ENCODE measurements around the gene DUS2. TPM values are rescaled to one million over a fixed set of nuclear protein-coding genes. Genes with fewer than 3 reads are reported as not detected.

The DUS2 gene
- total RNA-seq, 4 donors from 2014 or later, result 9.2 to 13.1 (median 11.2) TPM

- Histone ChIP-seq H3K27me3 (no peaks in the 10 kb centered on the region), H3K36me3 (peaks cover 0 to 4% (median 0%) of the 10 kb centered on the region in 4 donors), H3K4me1 (peaks cover 25 to 46% (median 30%) of the 10 kb centered on the region in 4 donors), H3K27ac (no peak overlapping the region), H3K4me3 (no peak overlapping the region), H3K9me3 (no peaks in the 10 kb centered on the region)
- TF ChIP-seq POLR2A (IDR thresholded peaks at IDR 0.05), result no peak
- TF ChIP-seq, protein P1, sequence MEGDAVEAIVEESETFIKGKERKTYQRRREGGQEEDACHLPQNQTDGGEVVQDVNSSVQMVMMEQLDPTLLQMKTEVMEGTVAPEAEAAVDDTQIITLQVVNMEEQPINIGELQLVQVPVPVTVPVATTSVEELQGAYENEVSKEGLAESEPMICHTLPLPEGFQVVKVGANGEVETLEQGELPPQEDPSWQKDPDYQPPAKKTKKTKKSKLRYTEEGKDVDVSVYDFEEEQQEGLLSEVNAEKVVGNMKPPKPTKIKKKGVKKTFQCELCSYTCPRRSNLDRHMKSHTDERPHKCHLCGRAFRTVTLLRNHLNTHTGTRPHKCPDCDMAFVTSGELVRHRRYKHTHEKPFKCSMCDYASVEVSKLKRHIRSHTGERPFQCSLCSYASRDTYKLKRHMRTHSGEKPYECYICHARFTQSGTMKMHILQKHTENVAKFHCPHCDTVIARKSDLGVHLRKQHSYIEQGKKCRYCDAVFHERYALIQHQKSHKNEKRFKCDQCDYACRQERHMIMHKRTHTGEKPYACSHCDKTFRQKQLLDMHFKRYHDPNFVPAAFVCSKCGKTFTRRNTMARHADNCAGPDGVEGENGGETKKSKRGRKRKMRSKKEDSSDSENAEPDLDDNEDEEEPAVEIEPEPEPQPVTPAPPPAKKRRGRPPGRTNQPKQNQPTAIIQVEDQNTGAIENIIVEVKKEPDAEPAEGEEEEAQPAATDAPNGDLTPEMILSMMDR (IDR thresholded peaks at IDR 0.05), result no peak
- TF ChIP-seq POLR2AphosphoS5 (IDR thresholded peaks at IDR 0.05), result no peak
- no peak for TF ChIP-seq EP300 (IDR thresholded peaks at IDR 0.05; ENCODE audit: low read depth)
- no peak for DNase-seq
- intact Hi-C loops (cut with DNase I; ENCODE audit: low total_unique reads), result no loop called here
- in situ Hi-C loops (cut with MboI; ENCODE audit: low pct_ligation_motif_present in 1 of 4, low pct_unique_long_range_greater_than_20kb in 1 of 4, low sequenced_read_pairs in 3 of 4), result loop anchor here in 2 of 4 donors (10.0 to 25.0 kb wide), 2 partner anchors 148 to 161 kb away; partner anchors contain the start of genes ESRP2 (in 1 of the 2) and PLA2G15 (in 1 of the 2)
- WGBS, 2 donors (ENCODE audit: low coverage in 1 of 2), result 97 to 100% methylated on average over 1 to 3 of the region's 3 CpGs
Measured at GRCh38 chr16:68076560-68076959, 53.5 kb downstream of the DUS2 start.

DNA sequence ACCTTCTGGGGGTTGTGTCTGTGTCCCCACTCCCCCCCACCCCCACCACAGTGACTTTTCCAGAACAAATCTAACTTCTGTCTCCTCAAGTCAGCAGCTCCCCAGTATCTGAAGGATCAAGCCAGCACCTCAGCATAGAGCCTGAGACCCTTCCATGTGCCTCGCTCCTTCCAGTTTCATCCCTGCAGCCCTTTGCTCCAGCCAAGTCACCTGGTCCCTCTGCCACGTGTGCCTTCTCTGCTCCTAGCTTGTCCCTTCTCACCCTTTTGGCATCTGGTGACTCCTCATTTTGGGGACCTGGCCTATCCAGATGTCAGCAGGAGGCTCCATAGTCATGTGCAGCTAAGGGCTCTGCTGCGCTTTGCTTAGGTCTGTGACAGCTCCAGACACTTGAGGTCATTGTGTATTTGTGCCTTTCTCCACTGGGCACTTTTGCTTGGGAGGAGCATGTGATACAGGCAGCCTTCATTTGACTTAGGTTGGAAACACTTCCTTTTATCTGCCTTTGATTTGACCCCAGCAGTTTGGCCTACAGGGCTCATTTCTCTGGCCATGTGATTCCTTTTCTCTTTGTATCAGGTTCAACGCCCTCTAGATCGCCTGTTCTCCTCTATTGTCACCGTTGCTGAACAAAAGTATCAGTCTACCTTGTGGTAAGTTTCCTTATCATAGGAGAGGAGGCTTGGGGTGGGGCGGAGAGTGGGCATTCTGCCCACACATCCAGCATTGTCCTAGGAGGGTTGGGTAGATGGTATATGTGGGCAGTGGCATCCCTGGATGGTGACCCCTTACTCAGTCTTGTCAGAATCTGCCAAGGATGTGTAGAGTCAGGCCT lies 55.0 kb downstream of the DUS2 start:
- Histone ChIP-seq H3K27ac (peak overlapping the region; percentile 85 to 88 (median 87)), H3K9me3 (no peaks in the 10 kb centered on the region), H3K4me3 (no peak overlapping the region), H3K27me3 (no peaks in the 10 kb centered on the region), H3K36me3 (peaks cover 0 to 4% (median 0%) of the 10 kb centered on the region in 4 donors), H3K4me1 (peaks cover 27 to 43% (median 29%) of the 10 kb centered on the region in 4 donors)
- in situ Hi-C loops (cut with MboI; ENCODE audit: low pct_ligation_motif_present in 1 of 4, low pct_unique_long_range_greater_than_20kb in 1 of 4, low sequenced_read_pairs in 3 of 4) (loop anchor here in 2 of 4 donors (10.0 to 25.0 kb wide), 2 partner anchors 147 to 159 kb away; partner anchors contain the start of genes ESRP2 (in 1 of the 2) and PLA2G15 (in 1 of the 2)), intact Hi-C loops (cut with DNase I; ENCODE audit: low total_unique reads) (no loop called here)
- no peak for DNase-seq
- WGBS, 2 donors (ENCODE audit: low coverage in 1 of 2), result 20 to 71% methylated on average over 1 to 7 of the region's 7 CpGs
- TF ChIP-seq POLR2A (IDR thresholded peaks at IDR 0.05) (no peak), EP300 (IDR thresholded peaks at IDR 0.05; ENCODE audit: low read depth) (no peak), POLR2AphosphoS5 (IDR thresholded peaks at IDR 0.05) (no peak)
- TF ChIP-seq, protein P1 (IDR thresholded peaks at IDR 0.05), result no peak

GRCh38 chr16:68078701-68079375 lies 55.8 kb downstream of the DUS2 start:
- no peak for DNase-seq
- TF ChIP-seq POLR2AphosphoS5 (IDR thresholded peaks at IDR 0.05) (no peak), POLR2A (IDR thresholded peaks at IDR 0.05) (no peak), EP300 (IDR thresholded peaks at IDR 0.05; ENCODE audit: low read depth) (no peak)
- TF ChIP-seq, protein P1 (IDR thresholded peaks at IDR 0.05), result no peak
- Histone ChIP-seq H3K9me3 (no peaks in the 10 kb centered on the region), H3K27ac (peak overlapping the region; percentile 85 to 88 (median 87)), H3K4me3 (no peak overlapping the region), H3K4me1 (peaks cover 30 to 48% (median 32%) of the 10 kb centered on the region in 4 donors), H3K27me3 (no peaks in the 10 kb centered on the region), H3K36me3 (peaks cover 0 to 4% (median 0%) of the 10 kb centered on the region in 4 donors)
- in situ Hi-C loops (cut with MboI; ENCODE audit: low pct_ligation_motif_present in 1 of 4, low pct_unique_long_range_greater_than_20kb in 1 of 4, low sequenced_read_pairs in 3 of 4), result loop anchor here in 2 of 4 donors (10.0 to 25.0 kb wide), 2 partner anchors 146 to 158 kb away; partner anchors contain the start of genes ESRP2 (in 1 of the 2) and PLA2G15 (in 1 of the 2)
- 86% methylated on average over 8 of the region's 8 CpGs; no CpG with 5 or more reads in 1 of the 2 donors for WGBS, 2 donors (ENCODE audit: low coverage in 1 of 2)
- intact Hi-C loops (cut with DNase I; ENCODE audit: low total_unique reads), result no loop called here

- peak overlapping the region; percentile 85 to 88 (median 87) for H3K27ac ChIP-seq
- intact Hi-C loops (cut with DNase I; ENCODE audit: low total_unique reads) (no loop called here), in situ Hi-C loops (cut with MboI; ENCODE audit: low pct_ligation_motif_present in 1 of 4, low pct_unique_long_range_greater_than_20kb in 1 of 4, low sequenced_read_pairs in 3 of 4) (loop anchor here in 2 of 4 donors (10.0 to 25.0 kb wide), 2 partner anchors 146 to 158 kb away; partner anchors contain the start of genes ESRP2 (in 1 of the 2) and PLA2G15 (in 1 of the 2))
- TF ChIP-seq POLR2A (IDR thresholded peaks at IDR 0.05) (no peak), POLR2AphosphoS5 (IDR thresholded peaks at IDR 0.05) (no peak), EP300 (IDR thresholded peaks at IDR 0.05; ENCODE audit: low read depth) (no peak)
- TF ChIP-seq, protein P1 (IDR thresholded peaks at IDR 0.05), result no peak
- DNase-seq, result no peak
- peaks cover 34 to 53% (median 37%) of the 10 kb centered on the region in 4 donors for H3K4me1 ChIP-seq
- no peak overlapping the region for H3K4me3 ChIP-seq
- H3K27me3 ChIP-seq, result no peaks in the 10 kb centered on the region
- H3K36me3 ChIP-seq, result peaks cover 0 to 4% (median 0%) of the 10 kb centered on the region in 4 donors
- H3K9me3 ChIP-seq, result no peaks in the 10 kb centered on the region
Measured at GRCh38 chr16:68079376-68079625, 56.2 kb downstream of the DUS2 start.
